HG03066 (cell line): ENCODE results near the gene CREBBP.
A peak's percentile ranks its signal among the peaks of the same experiment; 100 is the strongest.

Source experiments
- ATAC-seq: cut with Tn5 transposase; IDR thresholded peaks from one replicate; pipeline ENCODE4 v1.9.1; 2021; ENCODE audit warnings: low read depth; ENCODE audit not compliant: unreplicated experiment

The CREBBP gene

GRCh38 chr16:3857189-3858043 lies 23.1 kb downstream of the CREBBP start:
- peak; percentile 46 for ATAC-seq

DNA sequence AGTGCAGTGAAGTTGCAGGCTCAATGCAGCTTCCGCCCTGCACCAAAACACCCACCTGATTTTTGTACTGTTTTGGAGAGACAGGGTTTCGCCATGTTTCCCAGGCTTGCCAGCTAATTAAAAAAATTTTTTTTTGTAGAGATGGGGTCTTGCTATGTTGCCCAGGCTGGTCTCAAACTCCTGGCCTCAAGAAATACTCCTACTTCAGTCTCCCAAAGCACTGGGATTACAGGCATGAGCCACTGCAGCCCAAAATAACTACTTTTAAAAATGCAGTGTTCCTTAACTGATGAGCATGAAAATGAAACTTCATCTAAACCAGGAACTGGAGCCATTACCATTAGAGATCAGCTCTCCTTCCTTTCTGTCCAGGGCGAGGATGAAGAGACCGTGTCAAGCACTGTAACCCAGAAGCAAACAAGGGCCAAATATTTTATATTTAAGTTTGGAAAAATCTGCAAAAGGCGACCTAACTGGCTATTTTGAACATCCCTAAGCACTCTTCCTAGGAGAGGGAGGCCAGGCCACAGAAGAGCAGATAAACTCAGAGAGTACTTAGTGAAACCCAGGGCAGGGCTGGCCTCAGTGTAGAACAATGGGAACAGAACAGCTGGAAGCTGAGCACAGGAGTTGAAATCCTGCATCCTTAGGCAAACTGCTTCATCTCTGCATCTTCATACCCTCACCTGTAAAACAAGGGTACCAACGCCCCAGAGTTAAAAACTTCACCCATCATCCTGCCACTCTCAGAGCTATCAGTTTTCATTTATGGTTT lies 24.0 kb downstream of the CREBBP start:
- no peak for ATAC-seq

DNA sequence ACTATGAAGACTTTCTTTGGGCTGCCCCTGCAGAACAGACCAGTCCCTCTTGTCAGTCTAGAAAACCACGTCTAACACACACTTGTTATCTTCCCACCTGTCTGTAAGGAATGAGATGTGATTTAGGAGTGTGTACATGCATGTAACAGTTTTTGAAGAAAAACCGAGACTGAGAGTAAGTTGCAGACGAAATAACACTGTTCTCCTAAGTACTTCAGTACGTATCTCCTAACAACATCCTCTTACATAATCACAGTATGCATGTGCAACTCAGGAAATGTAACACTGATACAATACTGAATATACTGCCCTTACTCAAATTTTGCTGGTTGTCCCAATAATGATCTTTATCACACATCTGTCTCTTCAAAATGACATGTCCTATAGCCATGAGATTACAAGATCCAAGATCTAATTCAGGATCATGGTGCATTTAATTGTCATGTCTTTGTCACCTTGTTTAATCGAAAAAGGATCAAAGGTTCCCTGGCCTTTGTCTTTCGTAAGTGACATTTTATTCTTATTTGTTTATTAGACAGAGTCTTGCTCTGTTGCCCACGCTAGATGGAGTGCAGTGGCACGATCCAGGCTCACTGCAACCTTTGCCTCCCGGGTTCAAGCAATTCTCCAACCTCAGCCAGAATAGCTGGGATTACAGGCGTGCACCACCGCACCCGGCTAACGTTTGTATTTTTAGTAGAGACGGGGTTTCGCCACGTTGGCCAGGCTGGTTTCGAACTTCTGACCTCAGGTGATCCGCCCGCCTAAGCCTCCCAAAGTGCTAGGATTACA lies 25.6 kb downstream of the CREBBP start:
- no peak for ATAC-seq

DNA sequence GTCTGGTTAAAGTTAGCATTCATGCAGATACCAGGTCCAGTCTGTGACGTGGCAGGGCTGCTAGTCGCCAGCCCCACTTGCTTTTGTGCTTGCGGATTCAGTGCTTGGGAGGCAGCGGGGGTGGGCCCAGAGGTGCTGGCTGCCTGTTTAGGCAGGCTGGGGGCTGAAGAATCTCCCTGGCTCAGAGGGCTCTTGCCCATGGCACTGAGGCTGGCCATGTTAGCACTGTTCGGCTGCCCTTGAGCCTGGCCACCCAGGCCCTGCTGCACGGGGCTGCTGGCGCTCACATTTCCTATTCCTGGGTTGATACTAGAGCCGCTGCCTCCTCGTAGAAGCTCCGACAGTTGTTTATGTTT lies 30.0 kb downstream of the CREBBP start:
- no peak for ATAC-seq

GRCh38 chr16:3849751-3850543 lies 30.6 kb downstream of the CREBBP start:
- ATAC-seq = no peak

DNA sequence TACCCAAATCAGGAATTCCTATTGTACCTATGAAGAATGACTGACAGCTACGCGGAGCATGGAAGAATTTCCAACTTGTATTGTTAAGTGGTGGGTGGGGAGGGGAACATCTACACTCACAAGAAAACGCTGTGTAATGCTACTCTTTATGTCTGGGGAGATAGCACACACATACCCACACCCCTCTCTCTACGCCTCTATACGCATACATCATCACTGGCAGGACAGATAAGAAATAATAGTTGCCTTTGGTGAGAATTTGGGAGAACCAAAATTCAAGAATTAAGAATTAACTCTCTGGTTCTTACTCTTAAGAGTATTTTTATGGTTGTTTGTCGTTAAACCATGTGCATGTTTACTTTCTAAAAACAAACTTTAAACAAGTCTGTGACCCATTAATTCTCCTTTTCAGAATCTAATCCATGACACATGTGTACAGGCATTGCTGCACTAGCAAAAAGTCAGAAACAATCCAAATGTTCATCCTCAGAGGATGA lies 33.9 kb downstream of the CREBBP start:
- no peak for ATAC-seq

DNA sequence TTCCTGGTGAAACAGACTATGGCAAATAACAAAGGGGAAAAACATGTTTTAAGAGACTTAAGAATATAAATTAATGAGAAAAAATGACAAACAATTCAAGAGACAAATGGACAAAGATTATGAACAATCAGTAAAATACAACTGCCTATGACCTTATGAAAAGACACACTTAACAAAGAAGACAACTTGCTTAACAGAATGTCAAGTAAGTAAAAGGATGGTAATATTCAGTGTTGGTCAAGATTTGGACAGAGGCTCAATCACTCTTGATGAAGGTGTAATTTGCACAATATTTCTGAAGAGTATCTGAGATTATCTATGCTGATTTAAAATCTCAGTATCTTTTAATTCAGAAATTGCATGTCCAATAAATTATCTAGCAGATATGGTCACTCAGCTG lies 34.4 kb downstream of the CREBBP start:
- ATAC-seq = no peak

DNA sequence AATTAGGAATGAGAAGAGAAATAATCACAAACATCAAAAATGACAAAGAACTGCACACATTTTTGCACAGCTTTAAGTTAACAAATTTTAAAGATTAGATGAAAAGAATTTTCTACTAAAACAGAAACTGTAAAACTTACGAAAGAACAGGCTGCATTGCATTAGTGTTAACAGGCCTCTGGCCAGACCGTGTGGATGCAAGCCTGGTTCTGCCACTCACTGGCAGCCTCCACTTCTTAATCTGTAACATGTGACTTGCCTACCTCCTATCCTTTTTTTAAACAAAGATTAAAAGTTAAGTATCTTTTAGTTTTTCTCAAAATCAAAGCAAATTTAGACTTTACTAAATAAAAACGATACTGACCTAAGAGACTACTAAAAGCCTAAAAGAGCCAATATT lies 37.5 kb downstream of the CREBBP start:
- no peak for ATAC-seq

DNA sequence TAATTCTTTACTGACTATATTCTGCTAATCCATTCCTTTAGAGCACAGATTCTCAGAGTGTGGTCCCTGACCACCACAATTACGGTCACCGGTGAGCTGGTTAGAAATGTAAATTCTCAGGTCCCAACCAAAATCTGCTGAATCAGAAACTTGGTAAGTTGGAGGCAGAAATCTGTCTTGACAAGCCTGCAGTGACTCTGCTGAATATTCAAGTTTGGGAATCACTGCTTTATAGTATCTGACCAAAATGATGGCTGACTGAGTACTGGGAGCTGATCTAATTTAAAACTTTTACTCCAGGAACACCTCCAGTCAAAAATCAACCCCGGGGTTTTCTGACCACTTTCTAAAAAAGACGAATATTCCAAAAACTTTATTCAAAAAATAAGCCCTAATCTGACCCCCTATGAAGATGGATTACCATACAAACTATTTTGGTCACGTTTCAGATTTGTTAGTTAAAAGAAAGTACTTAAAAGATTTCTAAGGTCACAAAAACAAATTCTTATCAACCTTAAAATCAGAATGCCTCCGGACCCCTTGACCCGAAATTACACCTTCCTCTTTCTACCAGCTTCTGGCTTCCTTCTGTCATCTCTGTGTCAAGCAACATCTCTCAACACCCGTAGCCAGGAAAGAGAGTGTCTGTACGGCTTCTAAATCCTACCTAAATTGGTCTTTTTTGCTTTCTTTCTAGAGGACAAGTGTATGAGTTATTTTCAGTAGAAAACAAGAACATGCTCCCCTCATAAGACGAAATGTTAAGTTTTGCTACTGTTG lies 38.6 kb downstream of the CREBBP start:
- ATAC-seq = no peak

DNA sequence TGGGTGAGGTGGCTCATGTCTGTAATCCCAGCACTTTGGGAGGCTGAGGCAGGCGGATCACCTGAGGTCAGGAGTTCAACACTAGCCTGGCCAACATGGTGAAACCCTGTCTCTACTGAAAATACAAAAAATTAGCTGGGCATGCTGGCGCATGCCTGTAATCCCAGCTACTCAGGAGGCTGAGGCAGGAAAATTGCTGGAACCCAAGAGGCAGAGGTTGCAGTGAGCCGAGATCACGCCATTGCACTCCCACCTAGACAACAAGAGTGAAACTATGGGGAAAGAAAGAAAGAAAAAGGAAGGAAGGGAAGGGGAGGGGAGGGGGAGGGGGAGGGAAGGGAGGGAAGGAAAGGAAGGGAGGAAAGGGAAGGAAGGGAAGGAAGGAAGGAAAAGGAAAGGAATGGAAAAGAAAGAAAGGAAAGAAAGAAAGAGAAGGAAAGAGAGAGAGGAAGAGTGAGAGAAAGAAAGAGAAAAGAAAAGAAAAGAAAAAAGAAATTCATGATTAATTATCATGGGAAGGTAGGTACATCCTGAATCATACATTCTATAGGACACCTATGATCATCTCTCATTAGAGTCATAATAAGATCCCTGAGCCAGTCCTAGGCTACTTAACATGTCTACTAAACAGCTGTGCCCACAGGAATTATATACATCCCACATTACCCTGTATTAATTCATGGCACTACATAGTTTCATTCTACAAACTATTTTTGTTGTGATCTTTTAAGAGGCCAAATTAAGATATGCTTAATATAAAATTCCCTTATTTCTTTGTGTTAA lies 40.9 kb downstream of the CREBBP start:
- no peak for ATAC-seq

DNA sequence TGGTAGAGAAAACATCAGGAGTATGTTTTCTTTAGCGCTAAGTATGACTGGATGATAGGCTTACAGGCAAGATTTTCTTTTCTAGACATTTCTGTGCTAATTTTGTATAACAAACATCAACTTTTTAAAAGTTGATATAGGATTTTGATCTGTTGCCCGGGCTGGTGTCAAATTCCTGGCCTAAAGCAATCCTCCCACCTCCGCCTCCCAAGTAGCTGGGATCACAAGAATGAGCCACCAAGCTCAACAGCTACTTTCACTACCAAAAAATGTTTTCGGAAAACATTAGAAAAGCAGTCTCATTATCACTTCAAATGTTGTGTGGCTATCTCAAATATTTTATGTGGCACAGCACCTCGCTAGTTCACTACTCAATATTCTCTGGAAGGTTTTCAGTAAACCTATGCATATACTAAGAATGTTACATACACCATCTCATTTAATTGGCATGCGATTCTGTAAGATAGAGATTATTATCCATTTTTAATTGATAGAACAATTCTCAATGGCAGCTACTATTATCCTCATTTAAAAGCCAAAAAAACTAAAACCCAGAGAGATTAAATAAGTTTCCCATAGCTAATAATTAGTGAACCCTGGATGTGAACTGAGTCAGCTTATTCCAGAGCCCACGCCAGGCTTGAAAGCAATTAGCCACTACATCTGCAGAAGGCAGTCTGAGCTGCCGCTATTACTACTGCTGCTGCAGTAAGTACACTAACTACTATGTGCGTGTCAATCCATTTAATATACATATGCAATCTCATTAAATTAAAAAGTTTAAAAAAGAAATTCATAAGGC lies 41.7 kb downstream of the CREBBP start:
- ATAC-seq = no peak

DNA sequence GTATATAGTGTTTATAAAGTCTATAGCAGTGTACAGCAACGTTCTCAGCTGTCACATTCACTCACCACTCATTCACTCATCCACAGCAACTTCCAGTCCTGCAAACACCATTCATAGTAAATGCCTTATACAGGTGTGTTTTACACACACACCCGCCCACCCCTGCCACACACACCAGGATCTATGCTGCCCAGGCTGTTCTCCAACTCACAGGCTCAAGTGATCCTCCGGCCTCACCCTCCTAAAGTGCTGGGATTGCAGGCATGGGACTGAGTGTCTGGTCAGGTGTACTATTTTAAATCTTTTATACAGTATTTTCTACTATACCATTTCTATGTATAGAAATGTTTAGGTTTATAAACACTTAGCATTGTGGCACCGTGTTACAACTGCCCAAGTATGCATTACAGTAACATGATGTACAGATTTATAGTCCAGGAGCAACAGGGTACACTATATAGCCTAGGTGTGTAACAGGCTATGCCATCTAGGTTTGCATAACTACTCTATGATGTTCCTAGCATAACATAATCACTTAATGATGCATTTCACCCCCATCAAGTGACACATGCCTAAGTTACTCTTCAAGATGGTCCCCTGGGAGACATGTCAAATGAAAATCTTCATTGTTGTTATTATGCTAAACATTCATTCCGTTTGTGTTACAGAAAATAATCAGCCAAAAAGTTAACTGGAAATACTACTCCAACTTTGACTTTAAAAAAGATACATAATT lies 42.5 kb downstream of the CREBBP start:
- ATAC-seq = no peak

DNA sequence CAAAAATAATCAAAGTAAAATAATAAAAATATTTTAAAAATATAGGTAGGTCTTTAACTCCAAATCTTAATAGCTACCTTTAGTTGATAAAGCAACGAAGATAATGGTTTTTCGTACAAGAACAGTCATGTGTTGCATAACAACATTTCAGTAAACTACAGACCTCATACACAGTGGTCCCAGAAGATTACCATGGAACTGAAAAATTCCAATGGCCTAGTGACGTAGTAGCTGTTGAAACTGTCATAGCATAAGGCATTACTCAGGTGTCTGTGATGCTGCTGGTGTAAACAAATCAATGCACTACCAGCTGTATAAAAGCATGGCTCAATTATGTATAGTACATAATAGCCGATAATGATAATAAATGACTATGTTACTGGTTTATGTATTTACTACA lies 43.9 kb downstream of the CREBBP start:
- ATAC-seq = no peak

DNA sequence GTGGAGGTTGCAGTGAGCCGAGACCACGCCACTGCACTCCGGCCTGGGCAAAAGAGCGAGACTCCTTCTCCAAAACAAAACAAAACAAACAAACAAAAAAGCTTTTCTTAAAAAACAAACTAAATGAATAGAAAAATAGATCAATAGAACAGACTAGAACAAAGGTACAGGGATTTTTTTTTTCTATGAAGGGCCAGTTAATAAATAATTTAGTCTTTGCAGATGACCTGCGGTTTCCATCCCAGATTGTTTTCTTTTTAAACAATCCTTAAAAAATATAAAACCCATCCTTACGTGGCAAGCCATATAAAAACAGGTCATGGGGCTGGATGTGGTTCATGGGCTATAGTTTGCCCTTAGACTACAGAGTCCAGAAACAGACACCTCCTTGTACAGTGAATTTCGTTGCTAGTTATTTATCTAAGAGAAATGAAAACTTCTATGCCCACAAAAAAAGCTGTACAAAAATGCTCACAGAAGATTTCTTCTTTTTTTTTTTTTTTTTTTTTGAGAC lies 45.4 kb downstream of the CREBBP start:
- ATAC-seq = no peak

GRCh38 chr16:3832668-3833067 lies 47.8 kb downstream of the CREBBP start:
- ATAC-seq = no peak

- ATAC-seq = no peak
Observed at GRCh38 chr16:3830625-3831254, 49.8 kb downstream of the CREBBP start.
